ENCODE data around the gene C4A. TPM values are rescaled to one million over a fixed set of nuclear protein-coding genes. Genes with fewer than 3 reads are reported as not detected.

C4A gene
- total and polyA plus RNA-seq, 2 of the 13 experiments (the other 11 are each of a cell fraction or from before 2014, with no cell fraction given): 165 to 478 TPM

- TF ChIP-seq ZNF235 (CRISPR knock-in tag; IDR thresholded peaks at IDR 0.05; ENCODE audit: borderline replicate concordance): no peak
- TF ChIP-seq PBX3 (CRISPR knock-in tag; IDR thresholded peaks at IDR 0.05; ENCODE audit: borderline replicate concordance): no peak
- no peak for TF ChIP-seq KAT2B (IDR thresholded peaks at IDR 0.05; ENCODE audit: borderline replicate concordance, low read depth, low read length)
- no peak for TF ChIP-seq ZBTB49 (CRISPR knock-in tag; IDR thresholded peaks at IDR 0.05; ENCODE audit: borderline replicate concordance)
- TF ChIP-seq ZNF101 (CRISPR knock-in tag; IDR thresholded peaks at IDR 0.05; ENCODE audit: borderline replicate concordance, low read depth): no peak
- peak; percentile 89 for TF ChIP-seq ZNF430 (CRISPR knock-in tag; IDR thresholded peaks at IDR 0.05)
- TF ChIP-seq IRF2 (CRISPR knock-in tag; IDR thresholded peaks at IDR 0.05): peak; percentile 90
- peak; percentile 95 for TF ChIP-seq RBM39 (IDR thresholded peaks at IDR 0.05; ENCODE audit: low read depth, low read length, poor library complexity, severe bottlenecking)
- peak; percentile 99 for TF ChIP-seq GATAD1 (CRISPR knock-in tag; IDR thresholded peaks at IDR 0.05)
- no peak for TF ChIP-seq ZNF75D (CRISPR knock-in tag; IDR thresholded peaks at IDR 0.05; ENCODE audit: borderline replicate concordance)
- TF ChIP-seq, protein P1, sequence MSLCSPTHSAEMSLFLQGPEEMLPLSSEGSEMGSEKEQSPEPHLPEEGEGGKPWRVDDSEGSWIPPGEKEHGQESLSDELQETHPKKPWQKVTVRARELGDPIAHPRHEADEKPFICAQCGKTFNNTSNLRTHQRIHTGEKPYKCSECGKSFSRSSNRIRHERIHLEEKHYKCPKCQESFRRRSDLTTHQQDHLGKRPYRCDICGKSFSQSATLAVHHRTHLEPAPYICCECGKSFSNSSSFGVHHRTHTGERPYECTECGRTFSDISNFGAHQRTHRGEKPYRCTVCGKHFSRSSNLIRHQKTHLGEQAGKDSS (CRISPR knock-in tag; IDR thresholded peaks at IDR 0.05; ENCODE audit: borderline replicate concordance, low read depth): peak; percentile 17; the same call in 1 of the 2 replicates
- TF ChIP-seq ZNF30 (CRISPR knock-in tag; IDR thresholded peaks at IDR 0.05): no peak
- no peak for TF ChIP-seq ZBTB37 (CRISPR knock-in tag; IDR thresholded peaks at IDR 0.05)
- no peak for TF ChIP-seq BHLHE40 (IDR thresholded peaks at IDR 0.05; ENCODE audit: low read length)
- TF ChIP-seq ZNF558 (CRISPR knock-in tag; IDR thresholded peaks at IDR 0.05; ENCODE audit: borderline replicate concordance): no peak; the same call in 1 of the 2 replicates
- TF ChIP-seq, protein P2, sequence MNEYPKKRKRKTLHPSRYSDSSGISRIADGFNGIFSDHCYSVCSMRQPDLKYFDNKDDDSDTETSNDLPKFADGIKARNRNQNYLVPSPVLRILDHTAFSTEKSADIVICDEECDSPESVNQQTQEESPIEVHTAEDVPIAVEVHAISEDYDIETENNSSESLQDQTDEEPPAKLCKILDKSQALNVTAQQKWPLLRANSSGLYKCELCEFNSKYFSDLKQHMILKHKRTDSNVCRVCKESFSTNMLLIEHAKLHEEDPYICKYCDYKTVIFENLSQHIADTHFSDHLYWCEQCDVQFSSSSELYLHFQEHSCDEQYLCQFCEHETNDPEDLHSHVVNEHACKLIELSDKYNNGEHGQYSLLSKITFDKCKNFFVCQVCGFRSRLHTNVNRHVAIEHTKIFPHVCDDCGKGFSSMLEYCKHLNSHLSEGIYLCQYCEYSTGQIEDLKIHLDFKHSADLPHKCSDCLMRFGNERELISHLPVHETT (CRISPR knock-in tag; conservative IDR thresholded peaks at IDR 0.05): peak; percentile 97
- TF ChIP-seq ASH2L (IDR thresholded peaks at IDR 0.05; ENCODE audit: insufficient read length, low read depth, low read length): peak; percentile 83
- TF ChIP-seq KDM6A (CRISPR knock-in tag; IDR thresholded peaks at IDR 0.05; ENCODE audit: low read depth): 0 out of 2 replicates have a peak, but pooled peaks have one; percentile 11
- peak; percentile 43 for TF ChIP-seq HIVEP1 (CRISPR knock-in tag; IDR thresholded peaks at IDR 0.05)
Measured at GRCh38 chr6:31958741-31959739, 22.8 kb upstream of the C4A start, which contains the start of the genes NELFE and SKIC2 (continued).

Data from HepG2 (cell line).